Astrocyte of the cerebellum (primary cell): ENCODE data around the gene S100A5.
A peak's percentile ranks its signal among the peaks of the same experiment; 100 is the strongest.
"Not testable (repeated sequence)": the region's sequence is repeated elsewhere in the genome, so short reads cannot be mapped to it uniquely, and the experiment has no call there.

Experiments used
- DNase-seq: peaks from one replicate; pipeline ENCODE4 v3.0.0-alpha.2; 2011; ENCODE audit warnings: low read depth
- H3K4me3 ChIP-seq: 2 replicates; pipeline ENCODE4 v1.5.1; 2011; ENCODE audit warnings: mild to moderate bottlenecking, low read depth, low read length, moderate library complexity
- in situ Hi-C: cut with HindIII; loops from 2 replicates; pipeline ENCODE4 v1.10.0; 2017; ENCODE audit warnings: low sequenced_read_pairs
- TF ChIP-seq, protein P1 (sequence below): IDR thresholded peaks from 2 replicates; pipeline ENCODE4 v1.5.1; 2012; ENCODE audit warnings: low read length, low read depth, moderate library complexity, mild to moderate bottlenecking; ENCODE audit errors: missing control alignments

Gene S100A5

DNA sequence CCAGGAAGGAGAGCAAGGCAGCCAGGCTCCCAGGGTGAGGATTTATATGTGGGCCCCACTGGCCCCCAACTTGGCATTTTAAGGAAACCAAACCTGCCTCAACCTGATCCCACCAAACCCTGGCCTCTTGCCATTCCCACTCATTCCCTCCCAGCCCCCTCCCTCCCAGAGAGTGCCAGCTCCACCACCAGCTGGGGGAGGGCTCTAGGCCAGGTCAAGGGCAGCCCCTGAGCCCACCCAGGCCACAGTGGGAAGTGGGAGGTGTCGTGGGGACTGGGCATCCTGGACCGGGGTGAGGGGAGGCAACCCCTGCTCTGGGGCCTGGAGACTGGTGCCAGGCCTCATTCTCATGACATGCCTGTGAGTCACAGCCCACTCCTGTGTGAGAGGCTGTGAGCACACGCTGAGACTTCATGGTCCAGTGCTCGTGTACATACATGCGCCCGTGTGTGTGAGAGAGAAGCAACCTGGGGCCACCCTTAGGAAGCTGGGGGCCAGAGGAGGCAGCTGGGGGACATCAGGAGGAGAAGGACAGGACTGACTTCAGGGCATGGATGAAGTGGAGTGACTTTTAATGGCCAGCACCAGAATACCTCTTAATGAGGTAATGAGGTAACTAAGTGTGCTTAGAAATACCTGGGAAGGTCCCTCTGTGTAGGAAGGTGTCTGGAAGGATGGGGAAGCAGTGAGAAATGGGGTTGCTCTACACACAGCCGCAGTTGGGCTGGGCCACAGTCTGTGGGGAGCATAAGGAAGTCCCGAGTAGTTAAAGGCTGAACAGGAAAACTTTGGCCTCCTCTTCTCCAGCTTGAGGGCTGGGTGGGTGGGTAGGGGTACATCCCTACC, 25.0 kb upstream of the S100A5 start, which contains the start of gene S100A2:
S100A2 (minus strand) TSS at position 316 of the 846 bp plus-strand sequence. CDS start 1,967 bp downstream, outside the sequence.
- in situ Hi-C loops, result no loop called here
- TF ChIP-seq, protein P1, sequence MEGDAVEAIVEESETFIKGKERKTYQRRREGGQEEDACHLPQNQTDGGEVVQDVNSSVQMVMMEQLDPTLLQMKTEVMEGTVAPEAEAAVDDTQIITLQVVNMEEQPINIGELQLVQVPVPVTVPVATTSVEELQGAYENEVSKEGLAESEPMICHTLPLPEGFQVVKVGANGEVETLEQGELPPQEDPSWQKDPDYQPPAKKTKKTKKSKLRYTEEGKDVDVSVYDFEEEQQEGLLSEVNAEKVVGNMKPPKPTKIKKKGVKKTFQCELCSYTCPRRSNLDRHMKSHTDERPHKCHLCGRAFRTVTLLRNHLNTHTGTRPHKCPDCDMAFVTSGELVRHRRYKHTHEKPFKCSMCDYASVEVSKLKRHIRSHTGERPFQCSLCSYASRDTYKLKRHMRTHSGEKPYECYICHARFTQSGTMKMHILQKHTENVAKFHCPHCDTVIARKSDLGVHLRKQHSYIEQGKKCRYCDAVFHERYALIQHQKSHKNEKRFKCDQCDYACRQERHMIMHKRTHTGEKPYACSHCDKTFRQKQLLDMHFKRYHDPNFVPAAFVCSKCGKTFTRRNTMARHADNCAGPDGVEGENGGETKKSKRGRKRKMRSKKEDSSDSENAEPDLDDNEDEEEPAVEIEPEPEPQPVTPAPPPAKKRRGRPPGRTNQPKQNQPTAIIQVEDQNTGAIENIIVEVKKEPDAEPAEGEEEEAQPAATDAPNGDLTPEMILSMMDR, result no peak
- peak; percentile 87 for DNase-seq
- no peak within 1 kb of the TSS for H3K4me3 ChIP-seq

DNA sequence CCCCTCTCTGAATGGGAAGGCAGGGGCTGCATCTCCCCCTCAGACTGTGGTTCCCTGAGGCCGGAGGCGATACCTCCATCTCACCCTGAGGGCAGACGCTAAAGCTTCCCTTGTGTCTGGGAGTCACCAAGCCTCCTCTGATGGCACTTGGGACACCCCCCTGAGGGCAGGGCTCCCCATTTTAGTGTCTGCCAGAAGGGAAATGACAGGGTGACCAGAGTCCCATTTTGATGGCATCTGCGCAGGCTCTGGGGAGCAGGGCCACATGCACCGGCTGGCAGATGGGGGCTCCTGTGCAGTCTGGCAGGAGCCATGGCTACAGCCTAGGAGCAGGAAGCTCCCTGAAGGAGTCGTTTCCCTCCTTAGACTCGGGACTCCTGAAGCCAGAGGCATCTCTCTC, 23.3 kb upstream of the S100A5 start:
- in situ Hi-C loops, result no loop called here
- TF ChIP-seq, protein P1, result no peak
- no peak for DNase-seq
- no peak overlapping the region for H3K4me3 ChIP-seq

DNA sequence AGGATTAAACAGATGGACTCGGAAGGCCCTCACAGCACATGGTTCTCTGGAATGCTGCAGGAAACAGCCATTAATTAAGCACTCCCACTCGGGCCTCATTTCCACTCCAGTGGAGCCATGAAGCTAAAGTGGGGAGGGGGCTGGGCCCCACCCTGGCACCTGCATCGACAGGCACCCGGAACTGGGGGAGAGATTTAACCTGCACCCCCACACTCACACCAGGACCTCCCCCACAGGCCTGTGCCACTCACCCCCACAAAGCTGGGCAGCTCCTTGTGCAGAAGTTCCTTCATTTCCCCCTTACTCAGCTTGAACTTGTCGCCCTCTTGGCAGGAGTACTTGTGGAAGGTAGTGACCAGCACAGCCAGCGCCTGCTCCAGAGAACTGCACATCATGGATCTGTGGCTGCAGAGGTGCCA, 22.8 kb upstream of the S100A5 start:
- in situ Hi-C loops, result no loop called here
- DNase-seq, result no peak
- no peak overlapping the region for H3K4me3 ChIP-seq

DNA sequence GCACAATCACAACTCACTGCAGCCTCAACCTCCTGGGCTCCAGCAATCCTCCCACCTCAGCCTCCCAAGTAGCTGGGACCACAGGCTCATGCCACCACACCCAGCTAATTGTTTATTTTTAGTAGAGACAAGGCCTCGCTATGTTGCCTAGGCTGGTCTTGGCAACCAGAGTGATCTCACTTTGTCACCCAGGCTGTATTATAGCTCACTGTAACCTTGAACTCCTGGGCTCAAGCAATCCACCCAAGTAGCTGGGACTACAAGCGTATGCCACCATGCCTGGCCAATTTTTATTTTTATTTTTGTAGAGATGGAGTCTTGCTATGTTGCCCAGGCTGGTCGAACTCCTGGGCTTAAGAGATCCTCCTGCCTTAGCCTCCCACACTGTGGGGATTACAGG, 21.3 kb upstream of the S100A5 start:
- DNase-seq, in situ Hi-C loops, H3K4me3 ChIP-seq: not testable (repeated sequence)

More for the DNA sequence above, 22.8 kb upstream of the S100A5 start:
- TF ChIP-seq, protein P1, result no peak

DNA sequence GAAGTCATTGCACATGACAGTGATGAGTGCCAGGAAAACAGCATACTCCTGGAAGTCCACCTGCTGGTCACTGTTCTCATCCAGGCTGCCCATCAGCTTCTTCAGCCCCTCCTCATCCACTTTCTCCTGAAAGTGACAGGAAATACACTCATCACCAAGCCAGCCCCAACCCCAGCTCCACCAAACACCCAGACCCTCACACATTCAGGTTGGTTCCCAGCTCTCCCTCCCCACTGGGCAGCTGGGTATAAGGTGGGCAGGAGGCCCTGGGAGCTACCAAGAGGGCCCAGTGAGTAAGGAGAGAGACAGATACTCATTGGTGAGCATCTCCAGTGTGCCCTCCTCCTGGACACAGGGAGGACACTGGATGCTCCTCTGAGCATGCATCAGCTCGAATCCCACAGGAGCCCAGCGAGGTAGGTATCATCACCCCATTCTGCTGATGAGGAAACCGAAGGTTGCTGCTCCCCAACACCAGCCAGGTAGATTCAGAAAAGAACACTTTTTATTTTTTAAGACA, 20.8 kb upstream of the S100A5 start:
- in situ Hi-C loops, result no loop called here
- H3K4me3 ChIP-seq, result no peak overlapping the region
- TF ChIP-seq, protein P1, result no peak
- DNase-seq, result no peak

DNA sequence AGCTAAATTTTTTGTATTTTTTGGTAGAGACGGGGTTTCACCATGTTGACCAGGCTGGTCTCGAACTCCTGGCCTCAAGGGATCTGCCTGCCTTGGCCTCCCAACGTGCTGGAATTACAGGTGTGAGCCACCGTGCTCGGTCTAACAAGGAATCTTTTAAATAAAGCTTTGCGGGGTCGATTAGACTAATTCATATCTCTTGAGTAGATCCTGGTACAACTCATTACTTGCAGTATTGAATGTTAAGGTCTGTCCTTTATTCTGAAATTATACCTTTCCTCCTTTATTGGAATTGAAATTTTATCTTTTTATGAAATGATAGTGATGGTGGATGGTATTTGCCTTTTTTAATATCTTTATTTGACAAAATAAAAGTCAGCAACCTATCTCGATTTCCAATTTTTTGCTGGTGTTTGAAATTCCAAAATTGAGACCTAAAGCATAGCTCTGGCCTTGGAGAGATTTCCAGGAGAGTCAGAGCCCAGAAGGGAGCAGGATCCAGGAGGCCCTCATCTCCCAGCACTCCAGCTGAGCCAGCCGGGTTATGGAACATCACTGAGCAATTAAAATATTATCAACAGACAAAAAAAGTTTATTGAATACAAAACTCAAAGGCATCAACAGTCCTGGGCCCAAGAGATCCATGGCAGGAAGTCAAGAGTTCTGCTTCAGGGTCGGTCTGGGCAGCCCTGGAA, 20.2 kb upstream of the S100A5 start:
- DNase-seq, result no peak
- in situ Hi-C loops, result no loop called here
- no peak overlapping the region for H3K4me3 ChIP-seq
- TF ChIP-seq, protein P1, result no peak
